Mucosa of descending colon (tissue), 3 donors: ENCODE results near the gene MRO. TPM values are rescaled to one million over a fixed set of nuclear protein-coding genes. Genes with fewer than 3 reads are reported as not detected.
A peak's percentile ranks its signal among the peaks of the same experiment; 100 is the strongest.

Experiments
- ATAC-seq: fragments of 200-7000 bp; cut with Tn5 transposase; one replicate; pipeline ENCODE4 v1.9.1; 2020; ENCODE audit warnings: mild to moderate bottlenecking, moderate library complexity
- DNase-seq, 3 donors: peaks; one replicate each; pipeline ENCODE4 v3.0.0-alpha.2; 2020
- H3K36me3 ChIP-seq: fragments of 200-600 bp; one replicate; pipeline ENCODE4 v1.8.0; 2021; ENCODE audit warnings: low read depth, mild to moderate bottlenecking
- H3K4me1 ChIP-seq: fragments of 200-600 bp; one replicate; pipeline ENCODE4 v1.8.0; 2021; ENCODE audit warnings: low read depth, mild to moderate bottlenecking
- H3K4me3 ChIP-seq: fragments of 200-600 bp; one replicate; pipeline ENCODE4 v1.8.0; 2021; ENCODE audit warnings: mild to moderate bottlenecking
- H3K9me3 ChIP-seq: fragments of 200-600 bp; one replicate; pipeline ENCODE4 v1.8.0; 2021; ENCODE audit warnings: mild to moderate bottlenecking
- CTCF ChIP-seq: fragments of 200-600 bp; IDR thresholded peaks from one replicate; pipeline ENCODE4 v1.8.0; 2022; ENCODE audit warnings: antibody characterized with exemption, mild to moderate bottlenecking
- intact Hi-C, 2 donors: fragments of 100-400 bp; cut with DNase I in 1 of 2; cut with micrococcal nuclease in 1 of 2; formaldehyde crosslinking; loops; one replicate each; pipeline versions ENCODE4 v1.11.0 to v1.11.1; 2022; cut with DNase I, micrococcal nuclease
- total RNA-seq, 3 donors: library from RNA; stranded (reverse); fragmentation: NEBNext Ultra II Directional in 2 of 3; extraction: Animal tissue kit (Norgen Biotek cat#: 25700) in 2 of 3; gene quantifications; one replicate each; pipeline versions ENCODE4 v1.2.1 to v1.2.4, GENCODE V29; 2021 to 2023
- donor health status: DM: no; HTN: no; CAD: no; lungs with moderate emphysema.
- donor health status: DM: no; HTN: no; CAD: no.
- donor health status: DM: no; HTN: yes; CAD: no.

Gene MRO
- total RNA-seq, 3 donors from 2014 or later, result 0.23 to 0.48 (median 0.28) TPM

- Histone ChIP-seq H3K4me1 (no peaks in the 10 kb centered on the region), H3K9me3 (no peaks in the 10 kb centered on the region), H3K4me3 (no peak overlapping the region), H3K36me3 (no peaks in the 10 kb centered on the region)
- intact Hi-C loops, result no loop called here
- no peak for ATAC-seq
- TF ChIP-seq CTCF, result no peak
- no peak for DNase-seq
These were observed 69.3 kb downstream of the MRO start for GRCh38 chr18:50750546-50750945.

- intact Hi-C loops, result no loop called here
- Histone ChIP-seq H3K4me3 (no peak overlapping the region), H3K9me3 (no peaks in the 10 kb centered on the region), H3K4me1 (no peaks in the 10 kb centered on the region), H3K36me3 (no peaks in the 10 kb centered on the region)
- ATAC-seq (no peak), DNase-seq (no peak)
- TF ChIP-seq CTCF, result no peak
These were observed 69.9 kb downstream of the MRO start for GRCh38 chr18:50749945-50750344.

GRCh38 chr18:50749421-50749820, 70.4 kb downstream of the MRO start:
- DNase-seq, result no peak
- H3K9me3 ChIP-seq, result no peaks in the 10 kb centered on the region
- no peak overlapping the region for H3K4me3 ChIP-seq
- no peaks in the 10 kb centered on the region for H3K36me3 ChIP-seq
- intact Hi-C loops, result no loop called here
- no peak for TF ChIP-seq CTCF
- ATAC-seq, result no peak
- H3K4me1 ChIP-seq, result no peaks in the 10 kb centered on the region

- Histone ChIP-seq H3K36me3 (no peaks in the 10 kb centered on the region), H3K4me3 (no peak overlapping the region), H3K9me3 (no peaks in the 10 kb centered on the region), H3K4me1 (no peaks in the 10 kb centered on the region)
- no peak for TF ChIP-seq CTCF
- intact Hi-C loops, result no loop called here
- peak; percentile 42 for ATAC-seq
- peak in 1 of 3 donors; percentile 36 for DNase-seq
These were observed 71.3 kb downstream of the MRO start for GRCh38 chr18:50748243-50749229.

GRCh38 chr18:50747849-50748242, 72.0 kb downstream of the MRO start:
- TF ChIP-seq CTCF, result no peak
- H3K4me3 ChIP-seq, result no peak overlapping the region
- DNase-seq (no peak), ATAC-seq (no peak)
- intact Hi-C loops, result no loop called here
- H3K36me3 ChIP-seq, result no peaks in the 10 kb centered on the region
- no peaks in the 10 kb centered on the region for H3K4me1 ChIP-seq
- no peaks in the 10 kb centered on the region for H3K9me3 ChIP-seq
